HG02588 (cell line): ENCODE data around the gene KIAA1614.

Source experiments
- ATAC-seq: cut with Tn5 transposase; IDR thresholded peaks from one replicate; pipeline ENCODE4 v1.9.1; 2021; ENCODE audit warnings: mild to moderate bottlenecking, moderate library complexity; ENCODE audit not compliant: unreplicated experiment

The KIAA1614 gene

DNA sequence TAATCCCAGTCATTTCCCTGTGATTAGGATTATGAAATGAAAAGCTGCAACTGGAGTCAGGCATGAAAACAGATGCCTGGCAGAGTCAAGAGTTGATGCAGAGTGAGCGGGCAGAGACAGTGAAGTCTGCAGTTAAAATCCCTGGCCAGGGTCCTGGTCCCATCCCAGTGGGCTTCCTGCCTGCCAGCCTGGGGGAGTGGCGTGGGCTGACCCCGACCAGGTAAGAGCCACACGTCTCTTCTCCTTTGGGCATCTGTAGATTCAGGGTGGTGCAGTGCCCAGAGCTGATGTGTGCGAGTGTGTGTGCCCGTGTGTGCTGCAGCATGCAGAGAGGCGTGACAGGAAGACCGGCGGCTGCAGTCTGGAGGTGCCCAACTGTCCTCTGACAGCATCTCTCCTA lies 6.2 kb upstream of the KIAA1614 start:
- no peak for ATAC-seq

DNA sequence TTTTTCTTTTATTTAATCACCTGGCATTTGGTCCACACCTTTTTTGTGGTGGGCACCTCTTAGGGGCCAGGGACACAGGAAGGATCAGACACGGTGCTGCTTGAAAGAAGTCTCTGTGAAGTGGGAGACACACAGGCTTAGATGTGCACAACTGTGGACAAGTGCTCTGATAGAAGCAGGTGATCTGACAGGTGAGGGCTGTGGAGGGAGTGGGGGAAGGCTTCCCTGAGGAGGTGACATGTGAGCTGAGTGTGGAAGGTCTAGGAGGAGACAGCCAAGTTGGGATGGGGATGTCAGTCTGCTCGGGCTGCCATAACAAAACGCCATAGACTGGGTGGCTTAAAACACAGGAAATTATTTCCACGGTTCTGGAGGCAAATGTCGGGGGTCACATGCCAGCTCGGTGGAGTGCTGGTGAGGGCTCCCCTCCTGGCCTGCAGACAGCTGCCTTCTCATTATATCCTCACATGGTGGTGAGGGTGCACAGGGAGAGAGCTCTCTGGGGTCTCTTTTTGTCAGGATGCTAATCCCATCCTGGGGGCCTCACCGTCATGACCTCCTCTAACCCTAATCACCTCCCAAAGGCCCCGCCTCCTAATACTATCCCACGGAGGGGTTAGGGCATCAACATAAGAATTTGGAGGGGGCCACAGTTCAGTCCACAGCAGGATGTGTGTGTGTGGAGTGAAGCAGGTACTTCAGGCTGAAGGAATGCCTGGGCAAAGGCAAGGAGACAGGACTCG lies 5.2 kb upstream of the KIAA1614 start:
- ATAC-seq: no peak

DNA sequence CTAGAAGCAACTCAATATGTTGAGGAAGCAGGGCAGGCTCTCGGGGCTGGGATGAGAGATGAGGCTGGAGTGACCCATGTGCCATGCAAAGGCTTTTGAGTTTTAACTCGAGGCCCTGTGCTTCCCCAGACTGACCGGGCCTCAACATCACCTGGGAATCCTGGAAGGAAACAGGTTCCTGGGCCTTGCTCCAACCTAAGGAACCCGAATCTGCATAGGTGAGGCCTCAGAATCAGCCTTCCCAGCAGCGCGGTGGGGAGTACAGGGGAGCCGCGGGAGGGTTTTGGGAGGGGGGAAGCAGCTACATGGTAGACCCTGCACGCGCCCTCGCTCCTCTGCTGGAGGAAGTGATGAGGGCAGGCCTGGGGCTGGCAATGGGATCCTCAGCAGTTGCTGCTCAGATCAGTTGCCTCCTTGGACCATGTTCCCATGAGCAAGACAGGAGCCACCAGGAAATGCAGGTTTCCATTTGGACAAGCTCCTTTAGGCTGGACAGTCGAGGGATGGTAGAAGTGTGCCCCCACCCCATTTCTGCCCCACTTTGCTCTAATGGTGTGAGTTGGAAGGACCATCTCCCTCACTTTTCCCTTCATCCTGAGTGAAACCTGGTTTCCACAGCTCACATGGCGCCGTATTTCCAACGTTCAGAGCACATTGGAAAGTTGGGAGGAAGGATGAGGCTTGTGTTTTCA lies 4.5 kb upstream of the KIAA1614 start:
- ATAC-seq: no peak

DNA sequence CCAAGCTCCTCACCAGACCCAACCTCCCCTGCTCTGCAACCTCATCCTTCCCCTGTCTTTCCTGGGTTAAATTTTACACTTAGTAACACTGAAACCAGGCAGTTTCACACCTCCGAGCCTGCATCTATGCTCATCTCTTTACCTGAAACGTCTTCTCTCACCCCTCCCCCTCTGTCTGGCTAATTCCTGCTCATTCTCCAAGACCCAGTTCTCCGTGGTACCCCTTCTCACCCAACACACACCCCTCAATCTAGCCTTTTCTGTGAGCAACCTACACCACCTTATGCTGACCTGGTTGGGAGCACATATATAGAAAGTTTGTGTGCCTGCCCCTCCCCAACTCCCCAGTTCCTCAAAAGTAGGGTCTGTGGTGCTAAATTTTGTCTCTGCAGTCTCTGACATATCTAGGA lies 3.7 kb upstream of the KIAA1614 start:
- peak; percentile 27 for ATAC-seq

DNA sequence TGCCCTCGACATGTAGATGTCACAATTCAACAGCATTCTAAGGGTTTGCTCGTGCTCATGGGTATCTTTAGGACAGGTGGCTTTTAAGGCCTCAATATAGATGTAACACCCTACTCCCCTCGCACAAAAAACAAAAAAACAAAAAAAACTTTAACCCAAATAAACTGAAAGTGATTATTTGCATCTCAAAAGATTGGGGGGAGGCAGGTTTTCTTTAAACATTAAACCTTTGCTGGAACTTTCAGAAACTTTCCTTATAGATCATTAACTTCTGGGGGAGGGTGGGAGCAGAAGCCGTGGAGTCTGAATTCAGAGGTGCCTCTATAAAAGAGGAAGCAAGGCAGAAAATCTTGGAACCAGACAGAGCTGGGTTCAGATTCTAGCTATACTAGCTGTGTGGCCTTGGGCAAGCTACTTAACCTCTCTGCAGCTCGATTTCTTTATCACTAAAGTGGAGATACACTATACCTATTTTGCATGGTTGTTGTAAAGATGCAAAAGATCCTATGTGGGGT lies 3.2 kb upstream of the KIAA1614 start:
- ATAC-seq: peak; percentile 41

DNA sequence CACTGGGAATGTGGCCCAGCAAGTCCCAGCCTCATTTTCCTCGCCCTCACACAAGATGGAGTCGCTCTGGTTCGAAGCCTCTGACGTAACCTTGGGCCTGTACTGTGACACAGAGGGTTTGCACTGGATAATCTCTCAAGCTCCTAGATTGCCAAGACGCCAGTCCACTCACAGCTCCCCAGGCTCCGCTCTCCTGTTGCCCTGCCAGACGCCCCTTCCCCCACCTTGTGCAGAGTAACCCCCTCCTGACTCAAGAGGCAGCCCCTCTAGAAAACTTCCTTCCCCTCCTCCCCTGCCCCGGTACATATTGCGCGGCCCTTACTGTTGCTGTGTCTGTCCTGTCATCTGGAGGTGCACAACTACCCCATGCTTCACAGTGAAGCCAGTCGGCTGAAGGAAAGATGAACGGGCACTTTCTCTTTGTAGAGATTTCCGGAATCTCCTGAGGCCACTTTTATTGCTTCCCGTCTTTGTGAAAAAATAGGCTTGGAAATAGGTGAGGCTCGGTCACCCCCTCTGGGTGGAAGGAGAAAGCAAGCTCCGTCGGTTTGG lies 981 bp upstream of the KIAA1614 start:
- ATAC-seq: no peak

DNA sequence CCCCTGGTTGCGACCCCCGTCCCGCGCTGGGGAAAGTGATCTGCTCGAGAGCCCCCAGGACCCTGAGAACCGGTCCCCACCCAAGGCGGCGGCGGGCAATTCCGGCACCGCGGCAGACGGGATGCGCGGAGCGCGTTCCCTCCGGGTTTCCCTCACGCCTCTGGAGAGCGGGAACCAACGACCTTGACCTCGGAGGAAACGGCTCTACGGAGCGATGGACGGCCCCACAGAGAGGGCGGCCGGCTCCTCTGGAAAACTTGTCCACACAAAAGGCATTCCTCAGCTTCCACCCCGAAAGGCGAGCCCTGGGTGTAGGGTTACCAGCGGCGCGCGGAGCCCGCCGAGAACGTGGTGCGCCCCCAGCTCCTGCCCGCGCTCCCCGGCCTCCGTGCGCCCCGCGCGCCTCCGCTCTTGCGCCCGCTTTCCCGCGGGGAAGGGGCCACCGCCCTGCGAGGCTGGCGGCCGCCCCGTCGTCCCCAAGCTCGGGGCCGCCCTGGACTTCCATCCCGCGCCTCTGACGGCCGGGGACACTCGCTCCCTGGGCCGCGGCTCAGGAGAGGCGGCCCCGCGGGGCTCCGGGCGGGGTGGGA lies 391 bp upstream of the KIAA1614 start:
- ATAC-seq: no peak

DNA sequence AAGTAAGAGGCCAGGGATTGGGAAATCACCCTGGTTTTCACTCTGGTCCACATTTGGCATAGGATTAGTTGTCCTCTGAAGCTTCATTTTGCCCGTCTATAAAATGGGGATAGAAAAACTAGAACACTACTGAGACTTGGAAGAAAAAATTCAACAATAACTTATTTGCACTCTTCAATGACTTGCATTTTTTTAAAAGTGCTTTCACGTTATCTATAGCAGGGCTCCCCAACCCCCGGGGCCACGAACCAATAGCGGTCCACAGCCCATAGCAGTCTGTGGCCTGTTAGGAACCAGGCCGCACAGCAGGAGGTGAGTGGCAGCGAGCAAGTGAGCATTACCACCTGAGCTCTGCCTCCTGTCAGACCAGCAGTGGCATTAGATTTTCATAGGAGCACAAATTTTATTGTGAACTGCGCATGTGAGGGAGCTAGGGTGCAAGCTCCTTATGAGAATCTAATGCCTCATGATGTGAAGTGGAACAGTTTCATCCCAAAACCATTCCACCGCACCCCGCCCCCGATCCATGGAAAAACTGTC lies 2.8 kb downstream of the KIAA1614 start:
- no peak for ATAC-seq

DNA sequence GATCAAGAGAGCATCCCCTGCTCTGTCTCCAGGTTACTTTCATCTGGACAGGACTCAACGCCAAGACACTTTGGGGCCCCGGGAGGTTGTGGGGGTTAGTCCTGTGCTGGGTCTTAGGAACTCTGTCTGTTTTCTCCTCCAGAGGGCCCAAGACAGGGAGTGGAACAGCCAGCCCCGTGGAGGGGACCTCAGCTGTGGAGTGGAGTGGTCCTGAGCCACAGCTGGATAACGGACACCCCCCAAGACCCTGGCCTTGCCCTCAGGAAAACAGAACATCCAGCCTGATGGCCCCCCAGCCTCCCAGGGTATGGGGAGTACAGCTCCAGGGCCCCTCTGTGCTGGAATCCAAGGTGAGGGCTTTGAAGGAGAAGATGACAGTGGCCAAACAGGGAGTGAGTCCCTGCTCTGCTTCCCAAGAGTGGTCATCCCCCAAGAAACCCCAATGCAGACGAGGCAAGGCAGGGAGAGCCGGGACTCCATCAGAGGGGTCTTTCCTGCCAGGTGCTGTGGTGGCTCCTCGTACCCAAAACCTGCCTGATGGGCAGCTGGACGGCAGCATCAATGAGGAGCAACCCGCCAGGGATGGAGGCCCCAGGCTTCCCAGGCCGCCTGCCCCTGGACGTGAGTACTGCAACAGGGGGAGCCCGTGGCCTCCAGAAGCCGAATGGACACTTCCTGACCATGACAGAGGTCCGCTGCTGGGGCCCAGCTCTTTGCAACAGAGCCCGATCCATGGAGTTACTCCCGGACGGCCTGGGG lies 3.5 kb downstream of the KIAA1614 start:
- ATAC-seq: no peak

DNA sequence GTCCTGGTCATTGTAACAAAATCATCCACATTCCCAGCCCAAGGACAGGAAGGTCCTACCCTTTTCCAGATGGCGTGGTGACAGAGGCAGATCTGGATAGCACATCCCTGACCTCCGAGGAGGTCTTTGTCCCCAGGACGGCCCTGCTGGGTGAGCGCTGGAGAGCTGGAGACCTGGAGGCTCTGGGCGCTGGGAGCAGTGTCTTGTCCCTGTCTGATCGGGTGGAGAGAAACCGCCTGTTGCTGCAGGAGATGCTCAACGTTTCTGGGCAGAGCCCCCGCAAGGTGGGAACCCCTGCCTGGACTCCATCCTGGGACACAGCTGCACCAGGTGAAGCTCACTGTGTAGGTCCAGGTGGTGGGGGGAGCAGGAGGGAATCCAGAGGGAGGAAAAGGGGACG lies 4.1 kb downstream of the KIAA1614 start:
- no peak for ATAC-seq

DNA sequence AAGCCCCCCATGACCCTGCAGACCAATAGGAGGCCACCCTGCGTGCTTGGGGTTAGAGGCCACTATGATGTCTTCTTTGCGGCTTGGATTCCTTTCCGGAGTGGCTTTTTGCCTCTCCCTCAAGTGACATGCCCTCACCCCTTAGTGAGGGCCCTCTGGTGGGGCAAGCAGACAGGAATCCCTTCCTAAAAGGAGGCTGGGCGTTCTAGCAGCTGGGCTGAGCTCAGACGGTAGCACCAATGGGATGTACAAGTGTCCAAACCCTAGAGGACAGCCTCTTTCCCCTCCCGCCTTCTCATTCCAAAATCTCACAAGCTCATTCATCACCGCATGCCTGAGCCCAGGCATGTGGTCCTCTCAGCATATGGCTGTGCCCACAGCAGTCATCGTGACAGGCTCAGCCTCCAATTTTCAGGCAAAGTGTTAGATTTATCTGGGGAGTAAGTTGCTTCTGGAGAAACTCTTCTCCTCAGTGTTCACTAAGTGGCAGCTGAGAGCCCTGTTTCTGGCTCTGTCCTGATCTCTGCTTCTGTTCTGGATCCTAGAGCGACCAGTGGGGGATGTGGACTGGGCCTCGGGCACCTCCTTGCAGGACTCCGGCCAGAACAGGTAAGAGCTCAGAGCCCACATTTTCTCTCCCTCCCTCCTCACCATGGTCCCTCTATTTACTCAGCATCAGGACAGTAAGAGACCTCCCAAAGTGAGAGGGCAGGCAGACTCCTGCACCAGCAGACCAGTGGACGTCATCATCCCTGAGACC lies 4.8 kb downstream of the KIAA1614 start:
- no peak for ATAC-seq

DNA sequence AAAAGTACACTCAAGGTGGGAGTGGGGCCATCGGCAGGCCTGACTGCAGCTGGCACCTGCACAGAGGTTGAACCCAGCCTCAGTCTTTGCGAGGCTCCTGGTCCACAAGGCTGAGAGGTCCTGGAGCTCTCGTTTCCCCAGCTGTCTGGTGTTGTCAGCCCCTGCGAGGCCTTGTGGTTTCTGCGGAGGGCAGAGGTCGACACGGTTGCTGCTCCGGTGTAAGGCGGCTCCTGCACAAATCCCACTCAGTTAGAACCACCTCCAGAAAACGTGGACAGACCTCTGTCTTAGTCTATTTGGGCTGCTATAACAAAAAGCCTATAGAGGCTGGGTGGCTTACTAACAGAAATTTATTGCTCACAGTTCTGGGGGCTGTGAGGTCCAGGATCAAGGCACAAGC lies 5.8 kb downstream of the KIAA1614 start:
- no peak for ATAC-seq

DNA sequence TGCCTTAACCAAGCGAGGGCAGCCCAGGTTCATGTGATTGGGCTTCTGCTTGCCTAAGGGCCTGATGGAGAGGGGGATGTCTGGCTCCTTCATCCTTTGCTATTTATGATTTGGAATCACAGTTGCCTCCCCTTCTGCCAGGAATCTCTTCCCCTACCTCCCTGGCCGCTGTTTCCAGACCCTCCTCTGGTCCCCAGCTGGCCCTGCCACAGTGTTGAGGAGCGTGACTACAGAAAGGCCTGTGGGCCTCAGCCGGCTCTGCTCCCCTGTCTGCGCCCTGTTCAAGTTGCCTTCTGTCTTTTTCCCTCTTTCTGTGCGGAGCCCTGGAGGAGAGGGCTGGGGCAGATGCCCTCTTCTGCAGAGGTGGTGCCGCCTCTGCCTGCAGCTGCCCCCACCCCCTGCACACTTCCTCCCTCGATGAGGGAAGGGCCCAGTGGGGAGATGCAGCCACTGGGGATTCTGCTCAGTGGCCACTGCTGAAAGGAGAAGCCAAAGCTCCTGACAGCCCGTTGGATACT lies 6.5 kb downstream of the KIAA1614 start:
- no peak for ATAC-seq

DNA sequence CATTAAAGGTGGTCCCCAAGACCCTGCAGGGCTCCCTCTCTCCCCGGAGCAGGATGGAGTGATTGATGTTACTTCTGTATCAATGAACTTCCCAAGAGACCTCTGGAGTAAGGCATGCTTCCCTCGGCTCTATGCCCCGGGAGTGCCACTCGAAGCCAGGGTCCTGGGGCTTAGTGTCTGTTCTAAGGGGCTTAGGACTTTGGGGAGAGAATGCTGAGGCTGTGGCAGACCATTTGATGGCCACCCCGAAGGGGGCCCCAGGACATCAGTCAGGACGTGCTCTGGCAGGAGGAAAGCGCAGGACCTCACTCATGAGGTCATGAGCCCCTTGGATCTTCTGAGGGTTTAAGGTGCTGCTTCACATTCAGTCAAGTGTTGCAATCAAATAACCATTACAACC lies 7.5 kb downstream of the KIAA1614 start:
- ATAC-seq: no peak

DNA sequence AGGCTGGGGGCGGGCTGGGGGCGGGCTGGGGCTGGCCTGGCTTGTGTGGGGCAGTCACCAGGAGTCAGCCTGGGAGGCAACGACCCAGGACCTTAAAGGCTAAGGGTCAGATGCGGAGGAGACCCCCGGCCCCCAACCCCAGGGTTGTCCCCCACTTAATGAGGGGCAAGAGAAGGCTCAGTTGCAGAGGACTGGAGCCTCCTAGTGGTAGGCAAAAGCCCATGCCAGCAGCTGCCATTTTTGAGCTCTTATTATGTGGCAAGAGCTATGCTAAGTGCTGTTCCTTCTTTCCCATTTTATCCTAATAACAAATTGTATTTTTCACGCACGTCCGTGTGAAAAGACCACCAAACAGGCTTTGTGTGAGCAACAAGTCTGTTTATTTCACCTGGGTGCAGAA lies 8.0 kb downstream of the KIAA1614 start:
- ATAC-seq: no peak

DNA sequence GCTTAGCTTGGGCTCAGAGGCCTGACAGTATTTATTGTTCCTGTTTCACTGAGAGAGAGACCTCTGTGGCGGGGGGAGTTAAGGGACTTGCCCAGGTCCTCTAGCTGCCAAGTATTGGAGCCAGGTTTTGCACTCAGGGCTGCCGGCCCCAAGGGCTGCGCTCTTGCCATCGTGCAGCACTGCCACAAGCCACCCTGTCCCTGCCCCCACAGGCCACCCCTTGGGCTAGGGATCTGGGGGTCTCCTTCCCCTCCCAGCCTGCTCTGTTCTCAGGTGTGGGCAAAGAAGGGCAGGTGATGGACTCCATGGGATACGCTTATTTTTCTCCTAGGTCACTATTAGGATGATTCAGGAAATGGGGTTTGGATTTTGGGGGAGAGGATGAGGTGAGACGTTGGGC lies 8.7 kb downstream of the KIAA1614 start:
- ATAC-seq: no peak

DNA sequence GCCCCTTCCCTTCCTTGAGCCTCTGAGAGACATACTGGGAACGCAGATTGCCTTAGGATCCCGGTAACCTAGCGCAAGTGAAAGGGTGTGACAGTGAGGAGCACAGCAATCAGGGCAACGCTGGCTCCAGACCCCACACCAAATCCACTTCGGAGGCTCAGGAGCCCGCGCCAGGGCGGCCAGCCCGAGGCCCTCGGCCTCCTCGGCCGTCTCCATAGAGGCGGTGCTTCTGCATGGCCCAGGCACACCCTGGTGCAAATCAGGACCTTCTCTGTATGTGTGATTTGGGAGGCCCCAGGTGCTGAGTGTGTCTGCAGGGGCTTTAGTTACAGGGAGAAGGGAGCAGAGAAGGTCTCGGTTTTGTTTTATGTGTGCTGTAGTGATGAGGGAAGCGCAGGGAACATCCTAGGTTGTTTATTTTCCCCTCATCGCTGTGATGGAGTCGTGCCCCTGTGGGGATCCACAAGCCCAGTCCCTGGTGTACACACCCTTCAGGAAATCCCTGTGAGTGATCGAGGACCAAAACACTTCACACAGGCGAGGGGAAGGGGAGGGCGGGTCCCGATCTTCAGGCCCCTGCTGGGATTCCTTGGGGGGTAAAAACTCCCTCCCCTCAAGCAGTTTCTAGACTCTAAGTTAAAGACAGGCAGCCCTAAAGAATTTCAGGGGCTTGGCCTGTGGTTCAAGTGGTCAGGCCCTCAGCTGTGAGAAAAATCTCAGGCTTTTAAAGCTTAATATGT lies 9.4 kb downstream of the KIAA1614 start:
- no peak for ATAC-seq

DNA sequence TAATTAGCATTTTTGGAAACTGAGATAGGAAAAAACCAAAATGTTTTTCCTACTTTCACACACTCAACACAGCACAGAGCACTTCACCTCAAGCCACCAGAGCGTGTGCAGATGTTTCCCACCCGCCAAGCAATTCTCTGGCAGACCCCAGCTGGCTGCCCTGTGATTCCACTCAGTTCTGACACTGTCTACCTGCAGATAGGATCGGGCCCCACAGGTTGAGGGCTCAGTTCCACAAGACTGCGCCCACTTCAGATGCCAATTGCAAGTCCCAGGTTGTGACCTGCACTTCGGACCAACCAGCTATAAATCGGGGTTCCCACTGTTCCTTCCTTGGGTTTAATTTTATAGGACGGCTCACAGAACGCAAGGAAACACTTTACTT lies 9.9 kb downstream of the KIAA1614 start:
- ATAC-seq: no peak
